GM12873 (cell line): ENCODE results near the gene PIK3CD.

ENCODE experiments used
- CTCF ChIP-seq: IDR thresholded peaks from 2 replicates; pipeline ENCODE4 v1.5.1; 2012; ENCODE audit warnings: low read depth, mild to moderate bottlenecking, moderate library complexity, low read length, control low read depth; ENCODE audit not compliant: insufficient read depth; ENCODE audit errors: missing control alignments

Gene PIK3CD

GRCh38 chr1:9634582-9634981 lies 16.9 kb upstream of the PIK3CD start:
- TF ChIP-seq CTCF: no peak

- TF ChIP-seq CTCF: no peak
Observed at GRCh38 chr1:9639227-9639626, 12.3 kb upstream of the PIK3CD start.

- no peak for TF ChIP-seq CTCF
Observed at GRCh38 chr1:9643351-9644256, 7.9 kb upstream of the PIK3CD start.

GRCh38 chr1:9646037-9646436 lies 5.5 kb upstream of the PIK3CD start:
- TF ChIP-seq CTCF: no peak

- no peak for TF ChIP-seq CTCF
Observed at GRCh38 chr1:9648171-9648570, 3.4 kb upstream of the PIK3CD start.

- no peak for TF ChIP-seq CTCF
Observed at GRCh38 chr1:9649769-9650168, 1.8 kb upstream of the PIK3CD start.

- TF ChIP-seq CTCF: no peak
Observed at GRCh38 chr1:9651220-9651564, 339 bp upstream of the PIK3CD start.
